C4-2B (cell line): ENCODE results near the gene ADIPOR1.
"Not testable (repeated sequence)": the region's sequence is repeated elsewhere in the genome, so short reads cannot be mapped to it uniquely, and the experiment has no call there.

ENCODE experiments used
- ZFX ChIP-seq: fragments of 450-650 bp; IDR thresholded peaks from 2 replicates; pipeline ENCODE4 v1.6.1; 2017
- TF ChIP-seq, protein P1 (sequence below): fragments of 450-650 bp; conservative IDR thresholded peaks from 2 replicates; pipeline ENCODE4 v1.5.1; 2017; ENCODE audit warnings: mild to moderate bottlenecking

DNA sequence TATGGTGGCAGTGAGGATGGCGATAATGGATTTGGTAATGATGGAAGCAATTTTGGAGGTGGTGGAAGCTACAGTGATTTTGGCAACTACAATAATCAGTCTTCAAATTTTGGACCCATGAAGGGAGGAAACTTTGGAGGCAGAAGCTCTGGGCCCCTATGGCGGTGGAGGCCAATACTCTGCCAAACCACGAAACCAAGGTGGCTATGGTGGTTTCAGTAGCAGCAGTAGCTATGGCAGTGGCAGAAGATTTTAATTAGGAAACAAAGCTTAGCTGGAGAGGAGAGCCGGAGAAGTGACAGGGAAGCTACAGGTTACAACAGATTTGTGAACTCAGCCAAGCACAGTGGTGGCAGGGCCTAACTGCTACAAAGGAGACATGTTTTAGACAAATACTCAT lies 45.6 kb downstream of the ADIPOR1 start:
- TF ChIP-seq, protein P1, sequence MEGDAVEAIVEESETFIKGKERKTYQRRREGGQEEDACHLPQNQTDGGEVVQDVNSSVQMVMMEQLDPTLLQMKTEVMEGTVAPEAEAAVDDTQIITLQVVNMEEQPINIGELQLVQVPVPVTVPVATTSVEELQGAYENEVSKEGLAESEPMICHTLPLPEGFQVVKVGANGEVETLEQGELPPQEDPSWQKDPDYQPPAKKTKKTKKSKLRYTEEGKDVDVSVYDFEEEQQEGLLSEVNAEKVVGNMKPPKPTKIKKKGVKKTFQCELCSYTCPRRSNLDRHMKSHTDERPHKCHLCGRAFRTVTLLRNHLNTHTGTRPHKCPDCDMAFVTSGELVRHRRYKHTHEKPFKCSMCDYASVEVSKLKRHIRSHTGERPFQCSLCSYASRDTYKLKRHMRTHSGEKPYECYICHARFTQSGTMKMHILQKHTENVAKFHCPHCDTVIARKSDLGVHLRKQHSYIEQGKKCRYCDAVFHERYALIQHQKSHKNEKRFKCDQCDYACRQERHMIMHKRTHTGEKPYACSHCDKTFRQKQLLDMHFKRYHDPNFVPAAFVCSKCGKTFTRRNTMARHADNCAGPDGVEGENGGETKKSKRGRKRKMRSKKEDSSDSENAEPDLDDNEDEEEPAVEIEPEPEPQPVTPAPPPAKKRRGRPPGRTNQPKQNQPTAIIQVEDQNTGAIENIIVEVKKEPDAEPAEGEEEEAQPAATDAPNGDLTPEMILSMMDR, result not testable (repeated sequence)
- not testable (repeated sequence) for TF ChIP-seq ZFX
